NT2/D1 (cell line): ENCODE data around the gene AGO4.

Experiments
- SUZ12 ChIP-seq: IDR thresholded peaks from 2 replicates; pipeline ENCODE4 v1.6.1; 2011; ENCODE audit not compliant: insufficient read length, insufficient read depth; ENCODE audit errors: extremely low read depth
- YY1 ChIP-seq: IDR thresholded peaks from 2 replicates; pipeline ENCODE4 v1.6.1; 2011; ENCODE audit not compliant: insufficient read length, insufficient read depth
- ZNF274 ChIP-seq: IDR thresholded peaks from 2 replicates; pipeline ENCODE4 v1.6.1; 2011; ENCODE audit warnings: mild to moderate bottlenecking, low read depth, low read length

DNA sequence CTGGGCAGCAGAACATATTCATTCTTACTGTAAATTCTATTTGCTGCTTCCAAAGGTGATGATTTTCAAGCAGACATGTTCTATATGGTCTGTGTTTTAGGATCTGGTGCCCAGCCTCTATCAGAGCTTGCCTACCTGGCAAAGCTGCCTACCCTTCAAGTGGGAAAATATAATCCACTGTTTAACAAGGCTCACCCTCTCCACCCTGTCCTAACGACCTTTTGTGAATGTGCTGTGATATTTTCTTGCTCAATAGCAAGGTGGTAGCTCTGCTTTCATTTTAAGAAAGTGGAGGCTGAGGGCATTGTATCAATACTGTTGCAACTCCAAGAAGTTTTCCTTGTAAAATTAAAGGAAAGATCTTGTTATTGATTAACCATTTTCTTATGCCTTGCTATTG lies 49.1 kb downstream of the AGO4 start:
- no peak for TF ChIP-seq SUZ12
- no peak for TF ChIP-seq YY1
- no peak for TF ChIP-seq ZNF274
